IMR-90 (cell line): ENCODE results near the gene SLC2A13.
"Not testable (repeated sequence)": the region's sequence is repeated elsewhere in the genome, so short reads cannot be mapped to it uniquely, and the experiment has no call there.

Experiments used
- BHLHE40 ChIP-seq: fragments of 150-350 bp; IDR thresholded peaks from 2 replicates; pipeline ENCODE4 v1.6.1; 2016; ENCODE audit warnings: mild to moderate bottlenecking, low read depth, low read length
- CEBPB ChIP-seq: IDR thresholded peaks from 2 replicates; pipeline ENCODE4 v1.6.1; 2012; ENCODE audit warnings: low read depth, low read length, improper control_type of control experiment
- CHD1 ChIP-seq: IDR thresholded peaks from 2 replicates; pipeline ENCODE4 v1.6.1; 2012; ENCODE audit warnings: low read depth, low read length, improper control_type of control experiment
- CTCF ChIP-seq: conservative IDR thresholded peaks from 2 replicates; pipeline ENCODE4 v1.5.1; 2012; ENCODE audit warnings: mild to moderate bottlenecking, low read depth, low read length, improper control_type of control experiment
- FOS ChIP-seq: fragments of 150-350 bp; IDR thresholded peaks from 2 replicates; pipeline ENCODE4 v1.6.1; 2016; ENCODE audit warnings: low read depth, low read length
- MAFK ChIP-seq: IDR thresholded peaks from 2 replicates; pipeline ENCODE4 v1.6.1; 2012; ENCODE audit warnings: low read depth, low read length, improper control_type of control experiment
- MAZ ChIP-seq: IDR thresholded peaks from 2 replicates; pipeline ENCODE4 v1.6.1; 2012; ENCODE audit warnings: low read depth, mild to moderate bottlenecking, low read length, improper control_type of control experiment, moderate library complexity, borderline replicate concordance
- POLR2A ChIP-seq: IDR thresholded peaks from 2 replicates; pipeline ENCODE4 v1.6.1; 2012; ENCODE audit warnings: mild to moderate bottlenecking, low read depth, low read length
- RAD21 ChIP-seq: IDR thresholded peaks from 2 replicates; pipeline ENCODE4 v1.6.1; 2012; ENCODE audit warnings: low read length, improper control_type of control experiment
- RCOR1 ChIP-seq: IDR thresholded peaks from 2 replicates; pipeline ENCODE4 v1.6.1; 2012; ENCODE audit warnings: mild to moderate bottlenecking, low read length, improper control_type of control experiment; ENCODE audit not compliant: insufficient replicate concordance
- RFX5 ChIP-seq: IDR thresholded peaks from 2 replicates; pipeline ENCODE4 v1.8.0; 2012; ENCODE audit warnings: low read depth, mild to moderate bottlenecking, low read length, moderate library complexity
- SMC3 ChIP-seq: fragments of 150-350 bp; IDR thresholded peaks from 2 replicates; pipeline ENCODE4 v1.6.1; 2016; ENCODE audit warnings: low read depth, mild to moderate bottlenecking, antibody characterized with exemption, low read length, moderate library complexity
- USF2 ChIP-seq: fragments of 150-350 bp; IDR thresholded peaks from 2 replicates; pipeline ENCODE4 v1.6.1; 2017; ENCODE audit warnings: mild to moderate bottlenecking, antibody characterized with exemption, low read length, low read depth

DNA sequence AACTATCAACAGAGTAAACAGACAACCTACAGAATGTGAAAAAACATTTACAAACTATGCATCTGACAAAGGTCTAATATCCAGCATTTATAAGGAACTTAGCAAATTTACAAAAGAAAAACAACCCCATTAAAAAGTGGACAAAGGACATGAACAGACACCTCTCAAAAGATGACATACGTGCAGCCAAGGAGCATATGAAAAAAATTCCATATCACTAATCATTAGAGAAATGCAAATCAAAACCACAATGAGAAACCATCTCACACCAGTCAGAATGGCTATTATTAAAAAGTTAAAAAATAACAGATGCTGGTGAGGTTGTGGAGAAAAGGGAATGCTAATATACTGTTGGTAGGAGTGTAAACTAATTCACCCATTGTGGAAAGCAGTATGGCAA is 257.7 kb downstream of the SLC2A13 start:
- TF ChIP-seq POLR2A, SMC3, RCOR1, CTCF, USF2, MAFK, CEBPB, BHLHE40, RAD21, CHD1, FOS, MAZ, RFX5: not testable (repeated sequence)
